HCT116 (cell line): ENCODE measurements around the gene AFAP1.

Source experiments
- ATF3 ChIP-seq: IDR thresholded peaks from 2 replicates; pipeline ENCODE4 v1.6.1; 2012
- CEBPB ChIP-seq: IDR thresholded peaks from 2 replicates; pipeline ENCODE4 v1.6.1; 2012; ENCODE audit warnings: low read depth
- CTCF ChIP-seq, 3 experiments: fragments of 200-600 bp in 1 of 3; sonication (generic) in 1 of 3; IDR thresholded peaks in 2 of 3; conservative IDR thresholded peaks in 1 of 3; 2 replicates each; pipeline ENCODE4 v1.5.1; 2012 to 2017; ENCODE audit warnings: low read depth in 2 of 3, low read length in 2 of 3, antibody characterized with exemption in 1 of 3, borderline replicate concordance in 1 of 3, control low read depth in 1 of 3, mild to moderate bottlenecking in 1 of 3, mixed read lengths in 1 of 3, mixed run types in 1 of 3, moderate library complexity in 1 of 3; ENCODE audit not compliant: insufficient read depth in 1 of 3
- EZH2 ChIP-seq: fragments of 200-600 bp; sonication (generic); IDR thresholded peaks from 2 replicates; pipeline ENCODE4 v1.6.1; 2017; ENCODE audit warnings: antibody characterized with exemption, mixed run types
- EZH2phosphoT487 ChIP-seq: fragments of 200-600 bp; IDR thresholded peaks from 2 replicates; pipeline ENCODE4 v1.6.1; 2018; ENCODE audit warnings: antibody characterized with exemption, borderline replicate concordance
- FOSL1 ChIP-seq: IDR thresholded peaks from 2 replicates; pipeline ENCODE4 v1.6.1; 2012; ENCODE audit warnings: low read depth
- MAX ChIP-seq: IDR thresholded peaks from 2 replicates; pipeline ENCODE4 v1.6.1; 2012
- POLR2A ChIP-seq: IDR thresholded peaks from 2 replicates; pipeline ENCODE4 v1.7.0; 2011; ENCODE audit warnings: borderline replicate concordance; ENCODE audit not compliant: insufficient read depth, insufficient read length; ENCODE audit errors: extremely low read depth
- POLR2AphosphoS5 ChIP-seq: IDR thresholded peaks from 2 replicates; pipeline ENCODE4 v1.6.1; 2011; ENCODE audit warnings: mild to moderate bottlenecking, low read depth, low read length, moderate library complexity
- RAD21 ChIP-seq: IDR thresholded peaks from 2 replicates; pipeline ENCODE4 v1.6.1; 2012; ENCODE audit warnings: low read depth, mild to moderate bottlenecking
- REST ChIP-seq: IDR thresholded peaks from 2 replicates; pipeline ENCODE4 v1.6.1; 2012; ENCODE audit warnings: low read depth
- SIN3A ChIP-seq: IDR thresholded peaks from 2 replicates; pipeline ENCODE4 v1.6.1; 2012; ENCODE audit warnings: low read depth
- TCF7L2 ChIP-seq: IDR thresholded peaks from 2 replicates; pipeline ENCODE4 v1.7.0; 2011; ENCODE audit warnings: borderline replicate concordance, inconsistent platforms; ENCODE audit not compliant: insufficient read depth, insufficient read length; ENCODE audit errors: extremely low read depth
- ZNF274 ChIP-seq: fragments of 200-500 bp; sonication (Bioruptor generic); IDR thresholded peaks from 2 replicates; pipeline ENCODE4 v1.6.1; 2014; ENCODE audit warnings: mild to moderate bottlenecking, low read depth, low read length, inconsistent platforms

- no peak for TF ChIP-seq CTCF (IDR thresholded peaks at IDR 0.05 in 2 of 3, conservative IDR thresholded peaks at IDR 0.05 in 1 of 3; ENCODE audit: borderline replicate concordance in 1 of 3, insufficient read depth in 1 of 3, low read depth in 2 of 3, low read length in 2 of 3)
- no peak for TF ChIP-seq ZNF274
- no peak for TF ChIP-seq RAD21
- TF ChIP-seq POLR2A = no peak
- no peak for TF ChIP-seq REST
- TF ChIP-seq ATF3 = no peak
- no peak for TF ChIP-seq POLR2AphosphoS5
- no peak for TF ChIP-seq SIN3A
- no peak for TF ChIP-seq CEBPB
- no peak for TF ChIP-seq EZH2phosphoT487
- TF ChIP-seq EZH2 = no peak
- TF ChIP-seq MAX = no peak
- TF ChIP-seq FOSL1 = no peak
- no peak for TF ChIP-seq TCF7L2
Observed at GRCh38 chr4:7926822-7927221, 12.8 kb downstream of the AFAP1 start.
